ENCODE results near the gene TGFBR2. TPM values are rescaled to one million over a fixed set of nuclear protein-coding genes. Genes with fewer than 3 reads are reported as not detected.

Gene TGFBR2
- total and polyA plus RNA-seq, 2 of the 13 experiments (the other 11 are each of a cell fraction or from before 2014, with no cell fraction given), result 82.2 to 187 TPM

- no peak overlapping the region for H2AFZ ChIP-seq (ENCODE audit: low read length)
- DNase-seq (ENCODE audit: low spot score), result no peak
- peaks cover 22 to 78% of the 10 kb centered on the region in 2 experiments for H3K36me3 ChIP-seq (replicated peaks in 1 of 2; ENCODE audit: control insufficient read depth in 1 of 2, insufficient read depth in 2 of 2, low read length in 2 of 2)
- no TSS peak for BruUV-seq (replicated peaks)
- CTCF ChIA-PET (ENCODE audit: low intra/inter-chr PET ratio, low total read pairs), result no interaction called here
- H3K79me2 ChIP-seq (ENCODE audit: insufficient read depth, low read length), result peaks cover 98% of the 10 kb centered on the region
- intact Hi-C loops (cut with micrococcal nuclease; ENCODE audit: unreplicated experiment) (no loop called here), in situ Hi-C loops (cut with HindIII; ENCODE audit: extremely low pct_ligation_motif_present, low pct_unique_long_range_greater_than_20kb) (no loop called here)
- H3K4me2 ChIP-seq (ENCODE audit: low read depth, low read length), result no peak overlapping the region
- no peaks in the 10 kb centered on the region for H3K9me3 ChIP-seq (ENCODE audit: low read length)
- H3K27ac ChIP-seq (ENCODE audit: extremely low read length, insufficient read depth, low read length), result no peak overlapping the region
- H4K20me1 ChIP-seq (ENCODE audit: insufficient read depth, low read length), result peaks cover 100% of the 10 kb centered on the region
- TF ChIP-seq ZNF354B (CRISPR knock-in tag; IDR thresholded peaks at IDR 0.05) (no peak), ATF7 (IDR thresholded peaks at IDR 0.05) (no peak), ATF7 (CRISPR knock-in tag; IDR thresholded peaks at IDR 0.05) (no peak), POLR2AphosphoS2 (IDR thresholded peaks at IDR 0.05; ENCODE audit: low read depth, low read length) (peak; percentile 24; the same call in 1 of the 2 replicates), PAWR (CRISPR knock-in tag; IDR thresholded peaks at IDR 0.05; ENCODE audit: borderline replicate concordance) (no peak), POLR2A (IDR thresholded peaks at IDR 0.05; ENCODE audit: insufficient read depth in 1 of 2, low read depth in 2 of 2, low read length in 2 of 2) (peak in 1 of 2 experiments; percentile 20; a peak in 1 of 4 replicates), U2AF1 (optimal IDR thresholded peaks at IDR 0.05; ENCODE audit: low read depth, low read length) (no peak), ZSCAN25 (CRISPR knock-in tag; IDR thresholded peaks at IDR 0.05) (no peak), PHF8 (CRISPR knock-in tag; IDR thresholded peaks at IDR 0.05) (no peak), RBM22 (optimal IDR thresholded peaks at IDR 0.05; ENCODE audit: low read length) (peak; percentile 97)
- H3K27me3 ChIP-seq (ENCODE audit: control insufficient read depth in 1 of 2, insufficient read depth in 2 of 2, low read length in 2 of 2), result no peaks in the 10 kb centered on the region
- no peak for ATAC-seq
- no peak overlapping the region for H3K9ac ChIP-seq (ENCODE audit: insufficient read depth, low read depth, low read length)
- POLR2A ChIA-PET, result interaction anchor here (1.2 to 2.1 kb wide), 2 partner anchors 12 to 383 kb away, joined by 3 to 6 read pairs; no protein-coding TSS in a partner anchor
- no peak overlapping the region for H3K4me3 ChIP-seq (replicated peaks in 1 of 3; ENCODE audit: insufficient read depth in 1 of 3, low read depth in 2 of 3, low read length in 3 of 3)
- FAIRE-seq, result no peak
- 66% methylated on average over 4 of the region's 4 CpGs for WGBS (ENCODE audit: low lambda C conversion rate)
- H3K4me1 ChIP-seq (ENCODE audit: insufficient read depth, low read length), result peaks cover 95% of the 10 kb centered on the region
These were observed 36.5 kb downstream of the TGFBR2 start for GRCh38 chr3:30642849-30643361.

Data from HepG2 (cell line).